Suprapubic skin (tissue), 4 donors: Measurements from ENCODE around the gene PPP1R10.

Experiments used
- CTCF ChIP-seq, 2 donors: fragments of 200-600 bp in 1 of 2; fragments of 450-650 bp in 1 of 2; sonication (generic) in 1 of 2; IDR thresholded peaks; one replicate each; pipeline ENCODE4 v1.5.1; 2016 to 2019; ENCODE audit warnings: antibody characterized with exemption in 2 of 2, mild to moderate bottlenecking in 1 of 2, moderate library complexity in 1 of 2
- EP300 ChIP-seq: sonication (generic); formaldehyde crosslinking; IDR thresholded peaks from one replicate; pipeline ENCODE4 v1.6.1; 2017; ENCODE audit warnings: antibody characterized with exemption
- POLR2A ChIP-seq, 2 donors: fragments of 450-650 bp; IDR thresholded peaks; one replicate each; pipeline ENCODE4 v1.6.1; 2017; ENCODE audit warnings: antibody characterized with exemption in 2 of 2, mild to moderate bottlenecking in 2 of 2, moderate library complexity in 2 of 2
- POLR2AphosphoS5 ChIP-seq, 3 donors: sonication (generic); formaldehyde crosslinking; IDR thresholded peaks; one replicate each; pipeline ENCODE4 v1.6.1; 2017; ENCODE audit warnings: antibody characterized with exemption in 3 of 3

GRCh38 chr6:30645989-30646388 is 28.9 kb upstream of the PPP1R10 start:
- TF ChIP-seq EP300 (no peak), CTCF (IDR thresholded peaks at IDR 0.05) (no peak), POLR2A (IDR thresholded peaks at IDR 0.05) (no peak), POLR2AphosphoS5 (IDR thresholded peaks at IDR 0.05) (no peak)
